Ovary (tissue), 3 donors: Measurements from ENCODE around the gene RERE.

ENCODE experiments used
- CTCF ChIP-seq, 3 donors: fragments of 450-650 bp in 2 of 3; fragments of 200-600 bp in 1 of 3; IDR thresholded peaks; one replicate each; pipeline versions ENCODE4 v1.5.1 to v1.8.0; 2016 to 2022; ENCODE audit warnings: antibody characterized with exemption in 3 of 3, mild to moderate bottlenecking in 1 of 3
- EP300 ChIP-seq: sonication (generic); formaldehyde crosslinking; IDR thresholded peaks from one replicate; pipeline ENCODE4 v1.6.1; 2017; ENCODE audit warnings: antibody characterized with exemption
- POLR2A ChIP-seq: fragments of 450-650 bp; IDR thresholded peaks from one replicate; pipeline ENCODE4 v1.6.1; 2017; ENCODE audit warnings: antibody characterized with exemption, mild to moderate bottlenecking, moderate library complexity
- donor health status: DM: no; HTN: no; CAD: no.

DNA sequence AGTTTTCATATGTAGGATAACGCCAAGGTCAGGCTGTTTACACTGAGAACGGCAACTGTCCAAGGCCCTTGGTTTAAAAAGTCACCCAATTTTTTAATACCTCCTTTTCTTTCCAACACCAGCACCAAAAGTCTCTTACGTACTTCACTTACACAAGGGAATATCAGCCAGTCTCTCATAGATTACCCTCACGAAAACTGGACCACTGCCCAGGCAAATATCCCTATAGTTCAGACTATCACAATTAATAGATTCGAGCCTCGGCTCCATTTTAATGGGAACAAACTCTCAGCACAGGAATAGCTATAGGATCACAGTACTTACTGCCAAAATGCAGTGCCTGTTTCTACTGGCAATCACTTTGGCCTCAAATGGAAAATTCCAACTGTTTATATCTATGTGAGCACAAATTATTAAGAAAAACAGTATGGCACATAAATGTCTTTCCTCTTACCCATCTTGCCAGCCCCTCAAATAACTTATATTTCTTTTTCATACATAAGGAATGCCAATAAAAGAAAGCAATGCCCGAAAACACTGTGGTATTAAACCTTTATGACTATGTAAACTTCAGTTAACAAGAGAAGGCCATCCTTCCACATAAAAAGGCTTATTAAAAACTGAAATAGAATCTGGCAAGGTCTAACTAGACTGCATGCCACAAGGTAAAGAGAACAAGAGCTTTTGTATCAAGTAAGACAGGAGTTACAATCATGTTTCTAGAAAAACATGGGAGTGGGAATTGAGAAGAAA lies 401.7 kb downstream of the RERE start:
- TF ChIP-seq CTCF (IDR thresholded peaks at IDR 0.05) (no peak), POLR2A (no peak), EP300 (no peak)
